ACHN (cell line): Measurements from ENCODE around the gene TTC28.
"Not testable (repeated sequence)": the region's sequence is repeated elsewhere in the genome, so short reads cannot be mapped to it uniquely, and the experiment has no call there.

Source experiments
- DNase-seq: peaks from one replicate; pipeline ENCODE4 v3.0.0-alpha.2; 2015
- in situ Hi-C: cut with HindIII; loops from 2 replicates; pipeline ENCODE4 v1.10.0; 2017; ENCODE audit warnings: low sequenced_read_pairs, low pct_ligation_motif_present, low pct_unique_long_range_greater_than_20kb

Gene TTC28

DNA sequence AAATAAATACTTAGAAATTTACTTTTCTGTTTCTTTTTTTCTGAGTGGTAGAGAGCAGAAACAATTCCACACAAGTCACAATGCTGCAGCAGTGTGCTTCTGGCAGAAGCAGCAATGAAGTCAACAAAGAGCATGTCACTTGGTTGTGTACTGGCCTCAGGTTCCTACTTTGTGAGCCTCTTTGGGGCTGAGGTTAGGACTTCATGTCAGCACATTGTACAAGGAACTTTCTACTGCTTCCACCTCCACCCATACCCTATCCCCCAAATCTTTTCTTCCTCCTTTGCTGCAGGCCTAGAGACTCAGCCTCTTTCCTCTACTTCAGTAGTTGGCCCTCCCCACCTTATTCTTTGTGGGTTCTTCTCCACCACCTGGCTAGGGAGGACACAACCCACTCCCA, 507.9 kb downstream of the TTC28 start:
- DNase-seq = no peak
- in situ Hi-C loops = no loop called here

DNA sequence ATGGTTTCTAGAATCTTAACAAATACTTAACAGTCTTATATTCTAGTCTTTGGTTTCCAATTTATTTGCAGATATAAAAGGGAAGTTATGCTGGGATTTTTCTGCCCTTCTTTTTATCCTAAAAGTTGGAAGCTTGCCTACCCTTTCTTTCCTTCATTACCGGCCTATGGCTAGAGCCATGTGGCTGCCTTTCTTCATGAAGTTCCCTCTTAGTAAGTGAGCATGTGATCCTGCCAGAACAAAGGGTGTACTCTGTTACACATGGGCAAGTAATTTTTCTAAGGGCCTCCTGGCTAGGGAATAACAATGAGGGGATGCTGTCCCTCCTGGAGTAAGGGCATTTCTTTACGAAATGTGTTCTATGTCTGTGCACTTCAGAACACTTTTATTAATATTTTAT, 508.5 kb downstream of the TTC28 start:
- in situ Hi-C loops = no loop called here
- no peak for DNase-seq

DNA sequence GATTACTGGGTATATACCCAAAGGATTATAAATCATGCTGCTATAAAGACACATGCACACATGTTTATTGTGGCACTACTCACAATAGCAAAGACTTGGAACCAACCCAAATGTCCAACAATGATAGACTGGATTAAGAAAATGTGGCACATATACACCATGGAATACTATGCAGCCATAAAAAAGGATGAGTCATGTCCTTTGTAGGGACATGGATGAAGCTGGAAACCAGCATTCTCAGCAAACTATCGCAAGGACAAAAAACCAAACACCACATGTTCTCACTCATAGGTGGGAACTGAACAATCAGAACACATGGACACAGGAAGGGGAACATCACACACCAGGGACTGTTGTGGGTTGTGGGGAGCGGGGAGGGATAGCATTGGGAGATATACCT, 510.3 kb downstream of the TTC28 start:
- DNase-seq, in situ Hi-C loops: not testable (repeated sequence)

DNA sequence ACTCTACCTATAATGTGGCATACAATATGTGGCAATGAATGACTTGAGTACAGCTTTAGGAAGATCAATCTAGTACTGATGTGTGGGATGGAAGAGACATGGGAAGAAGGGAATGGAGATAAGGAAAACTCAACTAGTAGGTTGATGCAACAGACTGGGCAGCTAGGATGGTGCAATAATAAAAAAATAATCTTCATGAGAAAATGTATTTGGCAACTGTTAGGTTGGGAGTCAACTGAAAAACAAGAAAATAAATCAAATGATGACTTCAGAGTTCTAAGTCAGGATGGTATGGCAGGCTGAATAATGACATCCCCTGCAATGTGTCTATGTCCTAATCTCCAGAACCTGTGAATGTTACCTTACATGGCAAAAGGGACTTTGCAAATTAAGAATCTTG, 523.8 kb downstream of the TTC28 start:
- in situ Hi-C loops = no loop called here
- DNase-seq = no peak

DNA sequence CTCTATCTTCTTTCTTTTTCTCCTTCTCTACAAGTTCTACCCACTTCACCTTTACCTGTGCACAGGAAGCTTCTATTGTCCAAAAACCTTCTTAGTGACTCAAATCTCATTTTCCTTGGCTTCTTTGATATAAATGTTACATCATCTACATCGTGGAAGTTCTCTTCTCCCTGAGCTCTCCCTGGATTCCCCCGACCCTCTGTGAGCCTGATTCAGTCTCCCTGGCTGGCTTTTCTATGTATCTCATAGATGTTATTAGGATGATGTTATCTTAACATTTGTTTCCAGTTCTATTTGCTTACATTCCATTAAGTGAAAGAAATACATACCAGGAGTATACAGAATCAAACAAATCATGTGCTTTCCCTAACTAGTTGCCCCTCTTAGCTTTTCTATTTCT, 524.8 kb downstream of the TTC28 start:
- in situ Hi-C loops = no loop called here

DNA sequence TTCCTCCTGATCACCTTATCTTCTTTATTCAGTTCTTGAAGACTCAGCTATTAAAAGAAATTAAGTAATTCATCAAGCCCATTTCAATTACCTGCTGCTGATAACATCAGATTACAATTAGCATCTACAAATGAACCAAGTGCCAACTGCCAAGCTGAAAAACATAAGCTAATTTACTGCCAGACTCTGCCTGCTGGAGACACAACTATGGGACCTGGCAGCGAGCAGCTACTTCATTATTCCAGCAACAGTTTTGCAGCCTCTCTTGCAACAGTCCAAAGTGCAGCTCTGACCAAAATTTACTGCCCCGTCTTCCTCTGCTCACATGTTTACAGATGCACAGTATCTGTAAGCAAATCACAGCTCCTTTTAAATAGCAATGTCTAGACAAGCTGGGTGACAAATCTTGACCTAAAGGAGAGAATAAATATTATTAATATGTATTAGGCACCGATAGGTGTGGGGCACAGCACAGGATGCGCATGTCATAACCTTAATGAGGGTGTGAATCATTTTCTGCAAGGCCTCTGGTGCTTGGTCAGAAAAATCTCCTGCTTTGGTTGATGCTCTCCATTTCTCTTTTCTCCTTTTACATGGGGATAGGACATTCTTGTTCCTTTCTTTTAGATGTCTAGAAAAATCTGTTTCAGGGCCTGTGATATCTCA, 528.4 kb downstream of the TTC28 start:
- in situ Hi-C loops = no loop called here

More for the DNA sequence above, 524.8 kb downstream of the TTC28 start:
- no peak for DNase-seq

DNA sequence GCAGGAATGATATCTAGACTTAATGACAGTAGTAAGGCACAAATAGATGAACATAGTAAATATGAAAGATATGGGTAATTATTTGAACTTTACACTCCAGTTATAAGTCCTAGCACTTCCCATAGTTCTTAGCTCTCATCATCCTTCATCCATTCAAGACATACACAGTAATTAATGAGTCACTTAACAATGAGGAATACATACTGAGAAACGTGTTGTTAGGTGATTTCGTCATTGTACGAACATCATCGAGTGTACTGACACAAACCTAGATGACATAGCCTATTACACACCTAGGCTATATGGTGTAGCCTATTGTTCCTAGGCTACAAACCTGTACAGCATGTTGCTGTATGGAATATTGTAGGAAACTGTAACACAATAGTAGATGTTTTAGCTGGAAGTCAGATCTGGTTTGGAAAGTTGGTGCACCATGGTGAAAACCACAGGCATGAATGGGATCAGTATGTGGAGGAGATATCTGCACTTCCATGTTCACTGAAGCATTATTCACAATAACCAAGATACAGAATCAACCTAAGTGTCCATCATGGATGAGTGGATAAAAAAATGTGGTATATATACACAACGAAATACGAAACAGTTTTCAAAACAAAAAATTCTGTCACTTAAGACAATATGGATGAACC, 530.7 kb downstream of the TTC28 start:
- DNase-seq = no peak
- in situ Hi-C loops = no loop called here

More for the DNA sequence above, 528.4 kb downstream of the TTC28 start:
- no peak for DNase-seq

DNA sequence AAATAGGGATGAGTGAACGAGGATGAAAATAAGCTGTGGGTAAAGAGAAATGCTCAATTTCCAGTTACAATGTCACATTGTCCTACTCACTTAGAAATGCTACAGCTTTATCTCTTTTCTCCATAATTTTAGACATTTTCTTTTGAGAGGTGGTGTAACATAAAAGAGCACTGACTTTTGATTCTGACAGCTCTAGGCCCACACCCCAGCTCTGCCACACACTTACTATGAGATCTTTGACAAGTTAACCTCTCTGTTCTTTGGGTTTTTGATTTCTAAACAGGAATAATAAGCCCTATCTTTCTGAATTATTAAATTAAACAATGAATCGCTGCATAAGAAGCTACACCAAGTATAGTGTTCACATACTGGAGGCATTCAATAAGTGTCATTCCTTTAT, 532.2 kb downstream of the TTC28 start:
- no peak for DNase-seq
- in situ Hi-C loops = no loop called here

DNA sequence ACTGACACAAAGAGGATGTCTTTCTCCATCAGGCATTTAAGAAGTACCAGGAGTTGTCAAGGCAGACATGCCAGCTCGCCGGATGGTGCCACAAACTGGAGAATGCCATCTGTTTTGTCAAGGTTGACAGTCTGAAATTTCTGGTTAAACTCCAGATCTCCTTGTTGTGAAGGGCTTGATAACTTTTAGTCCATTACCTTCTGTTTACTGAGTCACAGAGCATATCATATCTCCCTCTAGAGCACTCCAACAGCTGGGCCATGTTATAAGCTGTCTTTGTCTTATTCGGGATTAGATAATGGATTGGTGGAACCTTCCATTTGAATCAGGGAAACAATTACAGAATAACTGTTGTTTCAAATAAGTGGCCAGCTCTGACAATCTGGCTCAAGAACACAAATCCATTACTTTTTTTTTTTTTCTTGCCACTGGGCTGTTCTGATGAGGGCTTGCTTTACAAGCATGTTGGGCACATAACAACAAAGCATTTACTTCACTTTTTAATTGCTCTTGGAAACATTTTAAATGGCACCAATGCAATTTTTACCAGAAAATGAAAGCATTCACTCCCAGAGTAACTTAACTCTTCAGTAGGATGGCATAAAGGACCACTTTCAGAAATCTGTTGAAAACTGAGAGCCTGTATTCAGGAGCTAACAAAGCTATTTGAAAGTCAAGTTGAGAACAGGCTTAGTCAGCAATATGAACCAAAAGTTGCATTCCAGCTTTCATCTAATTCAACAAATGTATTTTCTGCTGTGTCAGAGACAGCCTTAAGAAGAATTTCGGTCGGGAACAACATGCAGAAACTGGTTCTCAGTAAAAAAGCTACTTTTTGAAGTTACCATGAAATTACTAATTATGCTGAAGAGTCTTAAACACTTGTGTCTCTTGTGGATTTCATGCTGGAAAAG, 533.0 kb downstream of the TTC28 start:
- no peak for DNase-seq
- in situ Hi-C loops = no loop called here

DNA sequence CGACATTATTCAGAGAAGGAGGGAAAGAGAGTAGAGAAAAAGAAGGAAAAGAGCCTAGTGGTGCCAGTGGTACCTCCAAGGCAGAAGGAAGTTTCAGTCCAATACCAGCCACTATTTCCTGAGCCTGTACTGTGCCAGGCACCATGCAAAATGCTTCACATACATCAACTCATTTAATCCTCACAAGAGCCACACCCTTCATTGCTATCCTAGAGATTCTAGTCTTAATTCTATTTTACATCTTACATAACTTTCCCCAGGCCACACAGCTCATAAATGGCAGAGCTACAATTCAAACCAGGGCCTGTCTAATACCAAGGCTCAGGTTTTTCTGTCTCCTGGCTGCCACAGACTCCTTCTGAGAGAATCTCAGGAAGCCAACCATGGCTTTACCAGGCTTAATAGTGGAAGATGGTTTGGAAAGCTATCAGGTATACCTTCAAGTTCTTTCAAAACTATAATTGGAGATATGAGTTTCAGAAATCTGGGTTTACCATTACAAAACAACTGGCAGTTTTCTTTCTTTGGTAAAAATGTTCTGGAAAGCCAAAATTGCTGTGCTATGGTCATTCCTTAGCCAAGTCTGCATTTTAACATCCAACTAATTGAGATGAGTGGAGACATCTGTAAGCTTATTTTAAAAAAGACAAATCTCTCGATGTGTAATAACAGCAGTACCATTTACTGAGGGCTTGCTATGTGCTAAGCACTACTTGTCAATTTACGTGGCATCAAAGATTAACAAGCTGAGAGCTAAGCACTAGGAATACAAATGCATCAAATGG, 535.5 kb downstream of the TTC28 start:
- no peak for DNase-seq
- in situ Hi-C loops = no loop called here

DNA sequence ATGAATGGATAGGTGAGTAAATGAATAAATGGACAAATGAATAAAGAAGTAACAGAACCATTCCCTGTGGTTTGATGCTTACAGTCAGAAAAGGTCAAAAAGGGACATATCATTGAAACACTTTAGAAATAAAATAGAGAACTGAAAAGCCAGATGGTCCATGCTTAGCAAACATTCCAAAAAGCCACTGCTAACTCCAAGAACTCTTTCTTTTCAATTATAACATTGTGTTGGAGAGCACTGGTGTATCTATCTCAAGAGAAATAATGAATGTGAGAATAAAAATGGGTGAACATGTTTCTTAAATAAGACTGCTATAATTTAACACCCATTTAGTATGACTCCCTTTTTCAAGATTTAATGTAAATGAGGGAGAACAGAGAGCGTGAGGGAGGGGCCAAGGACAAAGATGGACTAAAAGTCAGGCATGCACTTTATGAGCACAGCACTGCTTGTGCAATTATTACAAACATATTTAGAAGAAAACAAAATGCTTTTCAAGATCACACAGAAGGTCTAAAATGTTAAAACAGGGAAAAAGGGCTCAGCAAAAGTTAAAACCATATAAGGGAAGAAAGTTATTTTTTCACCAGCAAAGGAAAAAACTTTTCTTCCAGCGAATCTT, 536.3 kb downstream of the TTC28 start:
- DNase-seq = no peak
- in situ Hi-C loops = no loop called here

DNA sequence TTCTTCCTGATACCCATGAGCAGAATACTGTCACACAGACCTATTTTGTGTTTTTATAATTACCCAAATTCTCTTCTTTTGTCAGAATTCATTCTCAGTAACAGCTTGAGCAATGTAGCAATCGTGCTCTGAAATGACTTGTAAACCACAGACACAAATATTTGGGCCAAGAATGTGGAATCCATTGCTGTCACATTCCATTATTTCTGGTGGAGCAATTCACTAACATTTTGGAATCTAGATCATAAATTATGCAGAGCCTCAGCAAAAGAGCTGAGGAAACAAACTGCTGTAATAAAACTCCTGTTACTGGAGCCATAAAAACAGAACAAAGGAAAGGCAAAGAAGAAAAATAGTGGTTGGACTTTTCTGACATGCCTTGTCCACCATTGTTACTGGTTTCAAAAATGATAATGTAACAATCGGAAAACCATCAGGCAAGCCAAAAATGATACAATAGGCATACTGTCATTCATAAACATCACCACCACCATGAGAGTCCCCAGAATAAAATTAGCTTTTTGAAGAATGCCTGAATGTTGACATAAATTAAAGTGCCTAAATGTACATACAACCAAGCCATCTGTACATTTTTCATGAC, 537.2 kb downstream of the TTC28 start:
- peak; percentile 43 for DNase-seq
- in situ Hi-C loops = no loop called here

DNA sequence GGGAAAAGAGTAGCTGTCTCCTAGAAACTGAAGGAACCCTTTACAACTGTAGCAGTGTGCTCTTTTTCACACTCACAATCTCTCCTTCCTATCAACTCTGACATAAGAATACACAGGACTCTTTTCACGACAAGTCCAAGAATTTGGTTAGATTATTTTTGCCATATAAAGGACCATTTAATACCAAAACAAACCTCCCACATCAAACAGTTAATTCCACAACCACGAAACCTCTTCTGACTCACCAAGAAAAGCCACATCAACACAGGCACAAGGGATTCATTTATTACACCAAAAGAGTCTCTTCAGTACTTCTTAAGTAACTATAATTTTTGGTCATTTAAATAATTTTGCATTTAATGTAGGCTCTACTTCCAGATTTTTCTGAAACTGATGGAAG, 538.0 kb downstream of the TTC28 start:
- peak; percentile 28 for DNase-seq
- in situ Hi-C loops = no loop called here

DNA sequence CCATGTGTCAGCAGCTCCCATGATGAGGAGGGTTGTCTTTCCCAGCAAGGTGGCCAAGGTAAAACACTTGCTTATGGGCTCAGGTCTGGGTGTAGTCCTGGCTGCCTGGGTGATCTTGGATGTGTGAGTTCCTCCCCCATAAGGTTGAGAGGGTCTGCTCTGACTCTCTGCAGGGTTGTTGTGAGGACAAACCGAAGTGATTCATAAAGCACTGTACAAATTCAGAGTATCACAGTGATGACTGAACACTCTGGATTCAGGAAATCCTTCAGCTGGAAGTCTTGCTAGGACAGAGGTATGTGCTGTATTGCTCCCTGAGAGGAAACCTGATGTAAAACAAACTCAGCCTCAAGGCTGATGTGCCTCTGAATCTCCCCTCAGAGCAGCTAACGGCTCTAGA, 539.7 kb downstream of the TTC28 start:
- DNase-seq = peak; percentile 1
- in situ Hi-C loops = no loop called here

DNA sequence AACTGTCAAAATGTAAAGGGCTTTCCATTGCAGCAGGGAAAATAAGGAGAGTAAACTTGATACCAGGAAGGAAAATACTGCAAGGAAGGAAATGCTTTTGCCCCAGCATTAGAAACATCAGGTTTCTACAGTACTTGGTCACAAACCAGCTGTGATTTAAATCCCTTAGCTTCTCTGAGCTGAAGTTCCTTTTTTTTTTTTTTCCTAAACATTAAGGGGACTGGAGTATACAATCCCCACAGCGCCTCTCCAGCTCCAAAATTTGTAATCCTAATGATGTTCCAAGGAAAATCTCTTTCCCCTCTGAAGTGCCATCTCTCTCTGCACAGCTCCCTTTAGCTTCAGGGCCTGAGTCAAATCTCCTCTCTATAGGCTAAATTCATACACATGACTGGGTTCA, 540.1 kb downstream of the TTC28 start:
- in situ Hi-C loops = no loop called here
- DNase-seq = no peak

DNA sequence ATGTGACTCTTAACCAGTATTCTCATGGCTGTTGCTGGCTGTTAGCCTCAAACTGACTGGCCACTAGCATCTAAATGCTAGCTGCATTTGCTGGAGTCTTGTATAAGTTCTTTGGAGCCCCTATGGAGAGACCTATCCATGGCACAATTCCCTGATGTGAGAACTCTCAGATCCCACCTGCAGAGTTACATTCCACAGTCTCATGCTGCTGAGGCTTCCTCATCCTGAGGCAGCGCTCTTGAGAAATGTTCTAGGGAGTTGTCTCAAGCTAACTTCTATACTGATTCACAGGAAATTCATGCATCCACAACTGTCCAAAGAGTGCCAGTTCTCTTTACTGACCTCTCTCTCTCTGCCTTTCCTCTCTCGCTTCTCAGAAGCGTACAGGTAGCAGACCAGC, 542.6 kb downstream of the TTC28 start:
- in situ Hi-C loops = no loop called here
- no peak for DNase-seq

DNA sequence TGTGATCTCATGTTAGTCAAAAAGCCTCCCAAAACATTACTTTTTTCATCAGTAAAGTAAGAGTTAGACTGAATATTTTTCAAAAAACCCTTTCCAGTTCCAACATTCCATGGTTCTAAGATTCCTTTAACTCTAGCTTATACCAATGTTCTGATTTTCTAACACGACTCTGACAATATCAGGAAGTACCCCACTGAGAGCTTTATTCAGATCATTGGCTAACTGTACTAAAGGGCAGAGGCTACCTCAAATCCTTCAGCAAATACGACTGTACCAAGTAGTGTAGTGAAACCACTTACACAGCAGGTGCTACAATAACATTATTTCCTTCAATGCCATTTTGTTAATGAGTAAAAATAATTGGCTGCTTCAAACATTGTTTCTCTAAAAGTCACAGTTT, 547.2 kb downstream of the TTC28 start:
- DNase-seq = no peak

DNA sequence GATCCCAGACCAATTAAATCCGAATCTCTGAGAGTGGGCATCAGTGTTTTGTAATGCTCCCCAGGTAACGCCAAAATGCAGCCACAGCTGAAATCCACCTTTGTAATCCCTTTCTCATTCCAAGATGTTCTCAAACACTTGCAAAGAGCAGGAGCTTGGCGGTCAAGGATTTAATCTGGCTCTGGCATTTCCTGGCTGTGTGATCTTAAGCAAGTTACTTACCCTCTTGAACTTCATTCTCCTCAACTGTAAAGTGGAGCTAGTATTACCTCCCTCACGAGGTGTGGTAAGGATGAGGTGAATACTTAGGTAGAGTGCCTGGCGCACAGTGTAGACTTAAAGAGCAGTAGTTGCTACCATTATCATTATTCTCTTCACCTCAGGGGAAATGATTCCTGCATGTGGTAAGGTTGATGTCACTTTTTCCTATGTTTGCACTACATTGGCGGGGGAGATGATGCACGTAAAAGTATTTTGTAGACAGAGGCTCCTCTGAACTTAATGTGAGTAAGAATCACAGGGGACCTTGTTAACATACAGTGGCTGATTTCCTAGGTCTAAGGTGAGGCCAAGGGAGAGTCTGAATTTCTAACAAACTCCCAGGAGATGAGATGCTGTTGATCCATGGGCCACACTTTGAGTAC, 550.2 kb downstream of the TTC28 start:
- no peak for DNase-seq
- in situ Hi-C loops = no loop called here

More for the DNA sequence above, 547.2 kb downstream of the TTC28 start:
- in situ Hi-C loops = no loop called here
